NCI-H1048 (cell line): Measurements from ENCODE around the gene ADH7.

ENCODE experiments used
- DNase-seq: peaks from one replicate; lab custom pipeline; 2025; lab: John Stamatoyannopoulos, UW

ADH7 gene

DNA sequence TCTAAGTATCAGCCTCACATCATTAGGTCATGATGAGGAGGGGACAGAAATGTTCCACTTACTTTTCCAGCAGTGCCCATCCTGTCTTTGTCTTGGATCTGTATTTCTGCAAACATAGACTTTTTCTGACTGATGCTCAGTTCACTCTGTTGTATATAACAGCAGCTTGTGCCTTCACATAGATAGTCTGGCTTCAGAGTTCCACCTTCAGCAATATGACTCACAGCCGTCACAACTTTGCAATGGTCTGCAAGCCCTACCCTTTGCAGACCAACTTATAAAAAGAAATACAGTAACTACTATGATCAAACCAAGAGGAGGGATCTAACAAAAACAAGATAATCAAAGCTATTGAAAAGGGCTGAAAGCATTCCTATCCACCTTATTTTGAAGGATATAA lies at the start of gene ADH7:
TSS of gene ADH7 (minus strand) at position 189 of the 400 bp plus-strand sequence. CDS start at position 80, 109 bp downstream.
- DNase-seq = no peak

DNA sequence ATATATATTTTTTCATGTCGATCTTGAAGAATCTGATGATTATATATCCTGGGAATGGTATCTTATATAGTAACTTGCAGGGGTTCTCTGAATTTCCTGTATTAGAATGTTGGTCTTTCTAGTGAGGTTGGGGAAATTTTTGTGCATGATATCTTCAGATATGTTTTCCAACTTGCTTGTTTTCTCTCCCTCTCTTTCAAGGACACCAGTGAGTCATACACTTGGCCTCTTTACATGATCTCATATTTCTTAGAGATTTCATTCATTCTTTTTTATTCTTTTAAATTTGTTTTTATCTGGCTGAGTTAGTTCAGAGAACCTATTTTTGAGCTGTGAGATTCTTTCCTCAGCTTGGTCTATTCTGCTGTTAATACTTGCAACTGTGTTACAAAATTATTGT lies 48.5 kb upstream of the ADH7 start:
- no peak for DNase-seq

DNA sequence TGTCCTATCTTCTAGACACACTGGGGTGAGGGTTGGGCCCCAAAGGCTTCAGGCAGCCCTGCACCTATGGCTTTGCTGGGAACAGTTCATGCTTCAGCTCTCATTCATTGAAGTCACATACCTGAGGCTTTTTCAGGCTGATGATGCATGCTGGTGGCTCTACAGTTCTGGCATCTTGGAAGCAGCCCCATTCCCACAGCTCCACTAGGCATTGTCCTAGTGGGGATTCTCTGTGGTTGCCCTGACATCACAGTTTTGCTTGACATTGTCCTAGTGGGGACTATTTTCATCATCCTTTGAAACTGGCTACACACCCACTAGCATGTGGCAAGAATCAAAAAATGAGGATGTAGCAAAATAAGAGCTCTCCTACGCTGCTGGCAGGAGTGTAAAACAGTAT lies 38.0 kb upstream of the ADH7 start:
- no peak for DNase-seq

DNA sequence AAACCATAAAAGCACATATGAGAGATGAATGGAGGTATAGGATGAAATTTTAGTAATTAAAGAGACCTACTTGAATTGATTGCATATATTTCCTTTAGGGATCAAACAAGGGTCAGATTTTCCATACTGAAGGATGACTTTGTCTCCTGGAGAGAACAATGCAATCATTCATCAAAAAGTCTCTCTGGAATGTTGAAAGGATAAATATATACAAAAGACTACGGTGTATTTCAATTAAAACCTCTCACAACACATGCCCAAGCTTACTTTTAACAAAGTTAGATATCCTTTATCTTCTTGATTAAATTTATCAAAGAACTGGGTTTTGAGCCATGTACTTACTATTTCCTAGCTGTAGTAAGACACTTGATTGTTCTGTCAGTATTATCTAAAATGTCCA lies 36.8 kb upstream of the ADH7 start:
- no peak for DNase-seq

DNA sequence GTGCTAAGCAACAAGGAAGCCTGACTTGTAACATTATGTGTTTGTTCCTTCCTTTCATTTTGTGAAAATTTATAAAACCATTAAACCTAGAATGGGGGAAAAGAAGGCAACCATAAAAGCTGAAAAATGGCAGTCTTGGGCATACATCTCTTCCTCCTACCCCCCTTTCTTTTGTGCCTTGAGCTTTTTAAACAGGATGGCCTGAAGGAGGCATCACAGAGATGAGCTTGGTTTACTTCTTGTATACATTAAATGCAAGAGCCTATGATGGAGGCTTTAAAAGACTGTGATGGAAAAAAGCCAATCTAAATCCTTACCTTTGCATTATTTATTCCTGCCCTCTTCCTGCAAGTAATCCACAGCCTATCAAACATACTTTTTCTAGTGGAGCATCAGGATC lies 36.2 kb upstream of the ADH7 start:
- no peak for DNase-seq

DNA sequence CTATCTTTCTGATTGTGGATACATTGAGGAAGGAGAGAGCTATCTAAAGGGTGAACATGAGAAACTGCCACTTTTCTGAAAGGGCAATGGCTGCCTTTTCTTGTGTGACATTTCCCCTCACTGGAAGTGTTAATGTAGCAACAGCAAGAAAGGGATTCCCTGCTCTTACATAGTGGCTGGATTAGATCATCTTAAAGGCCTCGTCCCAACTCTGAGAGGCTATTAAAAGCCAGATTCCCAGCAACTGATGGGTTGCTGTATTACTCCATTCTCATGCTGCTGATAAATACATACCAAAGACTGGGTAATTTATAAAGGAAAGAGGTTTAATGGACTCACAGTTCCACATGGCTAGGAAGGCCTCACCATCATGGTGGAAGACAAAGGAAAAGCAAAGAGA lies 33.7 kb upstream of the ADH7 start:
- DNase-seq = no peak

DNA sequence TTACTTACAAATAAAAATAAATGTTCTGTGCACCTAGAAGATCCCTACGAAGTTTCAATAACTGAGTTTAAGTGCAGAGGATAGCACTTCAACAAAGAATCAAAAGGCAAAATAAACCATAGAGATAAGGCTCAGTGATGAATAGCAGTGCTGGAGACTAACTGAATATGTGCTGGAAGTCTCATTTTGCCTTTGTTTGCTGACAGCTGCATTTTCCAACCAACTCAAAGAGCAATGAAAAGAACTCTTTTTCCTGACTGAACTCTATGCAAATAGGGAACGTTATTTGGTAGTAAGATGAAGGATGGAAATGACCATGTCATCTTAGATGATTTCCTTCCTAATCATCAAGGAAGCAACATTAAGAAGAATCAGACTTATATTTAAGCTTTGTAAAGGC lies 32.7 kb upstream of the ADH7 start:
- no peak for DNase-seq

DNA sequence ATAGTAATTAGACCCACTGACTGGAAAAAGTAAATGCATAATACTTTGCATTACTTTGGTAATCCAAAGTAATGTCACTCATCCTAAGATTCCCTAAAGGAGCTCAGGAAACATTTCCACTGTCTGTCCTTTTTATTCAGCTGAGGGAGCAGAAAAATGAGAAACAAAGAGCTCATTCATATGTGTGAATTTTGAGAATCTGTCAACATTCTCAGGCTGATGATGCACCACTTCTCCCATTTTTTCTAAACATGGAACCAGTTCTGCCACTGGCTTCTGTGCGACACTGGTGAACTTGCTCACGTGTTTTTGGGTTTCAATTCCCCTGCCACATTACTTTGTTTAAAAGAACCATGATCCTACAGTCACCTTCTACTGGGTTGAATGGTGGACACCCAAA lies 28.4 kb upstream of the ADH7 start:
- no peak for DNase-seq

DNA sequence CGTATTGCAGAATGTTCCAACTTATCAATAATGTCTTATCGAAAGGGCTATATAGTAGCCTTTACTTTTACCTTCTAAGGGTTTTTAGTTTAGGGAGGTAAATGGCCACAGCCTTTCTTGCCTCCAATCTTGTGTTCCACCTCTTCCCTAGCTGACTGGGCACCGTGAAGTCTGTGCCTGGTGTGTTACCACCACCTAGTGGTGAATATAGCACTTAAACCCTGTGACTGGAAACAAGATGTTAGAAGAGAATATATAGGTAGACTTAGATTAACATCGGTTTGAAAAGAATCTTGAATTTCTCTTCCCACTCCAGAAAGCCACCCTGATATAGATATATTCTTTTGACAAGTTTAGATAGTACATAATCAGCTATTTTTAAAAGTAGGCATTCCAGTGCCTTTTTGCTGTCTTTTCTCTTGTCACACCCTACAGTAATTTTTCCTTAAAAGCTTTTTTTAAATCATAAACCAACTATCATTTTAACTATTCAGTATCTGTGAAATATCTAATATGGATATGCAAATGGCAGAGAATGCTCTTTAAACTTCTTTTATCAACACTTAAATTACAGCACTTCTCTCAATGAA lies 27.8 kb upstream of the ADH7 start:
- DNase-seq = peak; percentile 37

DNA sequence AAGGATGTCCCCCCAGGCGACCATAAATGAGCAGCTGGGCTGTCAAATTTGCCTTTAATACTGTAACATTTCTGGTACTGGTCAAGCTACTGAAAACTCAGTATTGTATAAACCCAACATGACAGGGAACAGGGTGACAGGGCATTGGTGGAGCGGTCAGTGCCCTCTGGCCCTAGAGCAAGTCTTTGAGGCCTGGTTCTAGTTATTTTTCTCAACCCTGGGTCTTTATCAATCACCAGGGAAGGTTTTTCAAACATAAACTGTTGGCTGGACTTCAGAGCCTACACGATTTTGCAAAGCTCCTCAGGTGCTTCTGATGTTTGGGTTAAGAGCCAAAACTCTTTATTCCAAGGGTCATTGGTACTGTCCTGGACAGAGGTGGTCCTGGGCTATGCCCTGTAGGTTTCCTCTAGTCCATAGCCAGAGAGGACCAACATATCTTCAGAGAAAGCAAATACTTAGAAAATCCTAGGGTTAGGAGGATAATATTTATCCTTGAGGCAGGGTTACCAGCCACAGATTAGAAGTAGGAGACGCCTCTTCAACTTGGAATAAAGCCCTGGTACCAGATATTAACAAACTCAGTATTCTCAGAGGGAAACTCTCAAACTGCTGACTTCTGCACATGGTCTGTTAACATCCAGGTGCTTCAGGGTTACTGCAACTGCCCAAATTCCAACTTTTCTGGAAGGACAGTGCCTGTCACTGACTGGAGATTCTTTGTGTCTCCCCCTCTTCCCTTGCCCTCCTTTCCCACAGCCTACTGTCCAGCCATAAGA lies 26.7 kb upstream of the ADH7 start:
- DNase-seq = no peak

DNA sequence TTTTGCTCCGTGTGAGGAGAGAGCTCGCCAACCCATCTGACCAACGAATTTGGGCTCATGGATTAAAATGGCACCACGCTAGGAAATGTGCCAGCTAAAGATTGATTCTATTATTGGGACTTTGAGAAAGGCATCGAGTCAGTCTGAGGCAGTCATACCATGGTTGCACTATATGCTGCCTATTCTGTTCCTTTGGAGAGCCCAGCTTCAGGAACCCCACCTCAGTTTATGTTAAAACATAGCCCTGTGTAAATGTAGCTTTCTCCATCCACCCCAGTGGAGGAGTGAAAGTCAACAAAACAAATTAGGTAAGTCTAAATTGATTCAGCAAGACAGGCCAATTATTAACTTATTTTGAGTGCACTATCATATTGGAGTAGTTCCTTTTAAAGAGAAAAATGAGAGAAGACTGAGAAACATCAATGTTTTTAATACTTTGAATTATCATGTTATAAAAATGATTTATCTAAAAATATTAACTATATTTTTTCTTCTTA lies 24.5 kb upstream of the ADH7 start:
- no peak for DNase-seq

DNA sequence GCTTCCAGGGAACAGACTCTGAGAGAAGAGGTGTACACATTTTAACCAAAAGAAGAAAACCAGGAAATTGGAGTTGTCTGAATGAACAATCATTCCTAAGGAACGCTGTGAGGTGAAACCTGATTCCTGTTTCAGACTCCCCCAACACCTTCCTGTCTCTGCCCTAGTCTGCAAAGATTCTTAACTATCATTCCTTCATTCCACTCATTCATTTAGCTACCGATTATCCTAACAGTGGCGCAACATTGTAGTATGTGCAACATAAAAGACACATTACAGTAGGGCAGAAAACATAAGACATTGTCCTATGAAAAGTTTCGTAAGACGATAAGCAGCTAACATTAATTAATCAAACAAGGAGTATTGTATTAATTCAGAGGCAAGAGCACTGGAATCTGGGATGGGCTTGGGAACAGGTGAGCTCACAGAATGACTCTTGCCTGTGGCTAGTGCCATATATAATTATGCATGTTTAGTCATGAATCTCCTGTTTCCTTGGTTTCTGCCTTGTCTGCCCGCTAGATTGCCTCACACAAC lies 23.8 kb upstream of the ADH7 start:
- no peak for DNase-seq

DNA sequence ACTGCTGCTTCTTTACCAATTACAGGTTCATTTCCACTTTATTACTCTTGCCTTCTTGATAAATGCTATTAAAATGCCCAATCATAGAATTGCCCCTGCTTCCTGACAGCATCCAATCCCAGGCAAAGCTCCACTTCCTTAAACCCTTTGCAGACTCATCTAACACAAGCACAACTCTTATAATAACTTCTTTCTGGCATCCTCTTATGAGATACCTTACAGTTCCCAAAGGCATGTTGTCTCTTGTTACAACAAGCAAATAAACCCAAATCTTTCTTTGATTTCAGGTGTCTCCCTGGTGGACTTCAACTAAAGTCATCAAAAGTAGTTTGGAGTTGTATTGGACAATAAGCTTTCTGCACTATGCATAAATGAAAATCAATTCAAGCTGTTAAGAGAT lies 22.5 kb upstream of the ADH7 start:
- no peak for DNase-seq

DNA sequence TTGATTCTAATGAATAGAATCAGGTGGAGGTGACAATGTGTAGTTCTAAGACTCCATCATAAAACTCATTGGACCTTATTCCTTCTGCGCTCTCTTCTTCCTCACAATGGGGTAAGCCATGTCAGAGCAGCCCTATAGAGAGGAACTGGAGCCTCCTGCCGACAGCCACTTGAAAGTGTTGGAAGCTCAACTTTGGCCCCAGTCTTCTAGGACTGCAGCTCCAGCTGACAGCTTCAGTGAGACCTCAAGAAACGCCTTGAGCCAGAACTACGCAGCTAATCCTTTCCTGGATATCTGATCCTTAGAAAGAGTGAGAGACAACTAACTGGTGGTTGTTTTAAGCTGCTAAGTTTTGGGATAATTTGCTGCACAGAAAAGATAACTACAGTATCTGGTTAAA lies 22.1 kb upstream of the ADH7 start:
- no peak for DNase-seq

DNA sequence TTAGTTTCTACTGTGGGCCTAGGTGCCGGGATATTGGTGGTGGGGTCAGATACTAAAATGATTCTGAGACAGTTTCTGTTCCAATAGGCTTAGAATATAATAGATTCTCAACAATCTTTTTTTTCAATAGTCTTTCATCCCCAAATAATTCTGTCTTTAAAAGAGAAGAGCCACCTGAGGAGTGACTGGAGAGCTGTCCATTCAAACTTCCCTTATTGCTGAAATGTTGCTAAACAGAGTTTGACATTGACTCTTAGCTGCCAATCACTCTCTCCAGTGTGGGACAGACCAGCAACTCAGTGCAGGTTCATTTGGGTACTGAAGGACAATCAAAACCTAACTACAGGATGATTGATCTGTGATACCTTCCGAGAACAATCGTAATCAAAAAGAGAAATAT lies 12.4 kb upstream of the ADH7 start:
- DNase-seq = no peak

DNA sequence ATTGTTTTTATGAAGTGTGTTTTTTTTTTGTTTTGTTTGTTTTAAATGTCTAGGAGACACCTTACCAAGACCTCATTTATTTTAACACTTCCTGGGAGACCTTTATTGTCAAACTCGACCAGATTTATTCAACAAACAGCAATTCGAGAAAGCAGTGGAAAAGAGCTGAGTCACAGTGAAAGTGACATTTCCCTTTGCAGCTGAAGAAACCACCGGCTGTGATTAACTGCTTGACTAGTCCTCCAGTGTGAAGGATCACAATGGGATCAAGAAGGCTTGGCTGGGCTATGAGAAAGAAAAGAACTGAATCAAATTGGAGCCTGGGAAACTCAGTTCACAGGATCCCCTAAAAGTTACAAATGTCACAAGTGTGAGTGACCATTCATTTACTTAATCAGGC lies 11.9 kb upstream of the ADH7 start:
- DNase-seq = no peak

DNA sequence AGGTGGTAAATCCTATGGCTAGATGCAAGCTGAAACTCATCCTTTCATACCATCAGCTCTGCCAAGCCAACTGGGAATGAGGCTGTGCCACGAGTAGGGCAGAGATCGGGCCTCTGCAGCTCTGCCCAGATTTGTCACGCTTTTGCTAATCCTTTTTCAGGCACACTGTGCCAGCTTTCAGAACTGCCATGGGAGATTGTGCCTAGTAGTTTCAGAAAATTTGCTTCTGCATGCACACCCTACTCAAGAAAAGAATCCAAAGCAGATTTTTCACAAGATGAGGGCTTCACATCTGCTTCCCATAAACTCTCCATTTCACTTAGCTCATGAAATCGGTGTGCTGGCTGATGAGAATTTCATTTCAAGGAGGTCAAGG lies 3.3 kb upstream of the ADH7 start:
- no peak for DNase-seq

DNA sequence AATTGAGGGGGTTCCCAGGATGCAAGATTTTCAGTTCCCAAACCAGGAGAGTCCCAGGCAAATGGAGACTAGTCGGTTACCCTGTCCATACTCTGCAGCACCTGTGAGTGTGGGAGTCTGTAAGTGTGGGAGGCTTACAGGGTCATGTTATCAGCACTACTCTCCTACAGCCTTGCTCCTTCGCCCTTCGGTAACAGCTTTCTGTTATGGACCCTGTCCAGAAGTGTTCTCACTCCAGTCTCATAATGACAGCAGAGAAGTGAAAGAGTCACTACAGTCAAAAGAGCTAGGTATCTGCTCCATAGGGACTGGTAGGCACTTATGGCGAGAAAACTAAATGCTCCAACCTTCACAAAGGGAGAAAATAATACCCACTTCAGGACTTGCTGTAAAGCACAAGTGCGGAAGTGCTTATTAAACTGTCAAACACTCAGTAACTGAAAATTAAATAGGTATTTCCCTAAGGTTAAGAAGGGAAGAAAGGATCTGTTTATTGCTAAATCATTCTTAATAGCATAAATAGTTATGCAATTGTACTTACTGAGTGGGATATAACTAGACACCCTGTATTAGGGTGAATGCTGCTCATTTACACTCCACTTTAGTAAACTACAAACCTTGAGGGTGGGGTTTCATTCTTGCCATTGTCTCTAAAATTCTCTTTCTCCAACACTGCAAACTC lies 2.7 kb upstream of the ADH7 start:
- DNase-seq = no peak

DNA sequence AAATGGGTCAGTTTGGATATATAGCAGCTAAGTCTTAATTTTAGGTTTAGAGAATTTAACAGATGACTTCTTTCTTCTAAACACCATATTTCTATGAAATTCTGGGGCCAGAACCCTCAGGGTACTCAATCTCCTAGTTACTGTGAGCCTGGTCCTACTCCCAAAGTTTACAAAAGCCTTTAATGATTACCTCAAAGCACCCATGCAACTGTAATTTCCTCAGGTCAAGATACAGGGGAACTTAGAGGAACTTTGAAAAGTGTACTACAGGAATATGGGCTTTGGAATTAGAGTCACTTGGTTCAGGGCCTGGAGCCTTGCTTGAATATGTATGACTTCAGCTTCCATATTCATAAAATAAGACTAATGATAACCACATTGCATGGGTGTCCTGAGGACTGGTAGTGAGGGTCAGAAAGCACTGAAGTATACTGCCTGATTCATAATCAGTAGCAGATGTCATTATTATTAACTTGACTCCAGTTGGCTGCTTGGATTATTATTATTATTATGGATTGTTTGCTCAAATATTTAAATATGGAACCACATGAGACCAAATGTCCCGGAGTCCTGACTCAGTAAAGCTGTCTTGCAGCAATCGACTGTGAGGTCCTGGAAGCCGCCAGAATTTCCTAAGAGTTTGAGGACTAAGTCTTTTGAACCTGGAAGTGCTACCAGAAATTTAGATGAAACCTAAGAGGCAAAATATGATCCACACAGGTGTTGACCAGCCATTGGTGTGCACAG lies 2.0 kb upstream of the ADH7 start:
- no peak for DNase-seq

DNA sequence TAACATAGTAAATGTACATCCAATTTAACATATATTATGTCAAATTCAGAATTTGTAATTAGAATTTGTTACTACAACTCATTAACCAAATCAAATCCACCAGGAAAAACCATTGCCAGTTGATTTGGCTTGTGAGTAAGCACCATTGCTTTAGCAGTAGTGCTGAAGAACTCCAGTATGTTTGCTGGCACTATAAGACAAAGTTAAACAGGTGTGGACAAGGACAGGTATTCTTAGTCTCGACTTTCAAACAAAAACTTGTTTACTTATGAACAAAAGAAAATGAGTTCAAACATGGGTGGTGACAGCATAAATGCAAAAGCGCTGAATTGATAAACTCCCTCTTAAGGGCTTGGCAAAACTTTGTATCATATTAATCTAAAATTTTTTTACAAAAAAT lies 1.3 kb upstream of the ADH7 start:
- DNase-seq = no peak

DNA sequence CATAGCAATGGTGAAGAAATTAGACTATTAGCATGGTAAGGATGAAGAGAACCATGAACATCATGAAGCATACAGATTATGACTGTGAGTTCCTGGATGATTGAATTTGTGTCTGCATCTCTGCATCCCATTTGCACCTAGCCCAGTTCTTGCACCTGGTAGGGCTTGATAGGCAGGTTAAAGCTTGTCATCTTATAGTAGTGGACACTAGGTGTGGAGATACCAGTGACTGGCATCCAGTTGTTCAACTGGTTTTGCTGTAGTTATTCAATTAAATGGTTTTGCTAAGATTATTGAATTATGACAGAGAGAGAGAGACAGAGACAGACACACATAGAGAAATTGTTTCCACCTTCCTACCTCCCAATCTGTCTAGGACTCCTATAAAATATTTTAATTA lies 5.0 kb downstream of the ADH7 start:
- DNase-seq = no peak

DNA sequence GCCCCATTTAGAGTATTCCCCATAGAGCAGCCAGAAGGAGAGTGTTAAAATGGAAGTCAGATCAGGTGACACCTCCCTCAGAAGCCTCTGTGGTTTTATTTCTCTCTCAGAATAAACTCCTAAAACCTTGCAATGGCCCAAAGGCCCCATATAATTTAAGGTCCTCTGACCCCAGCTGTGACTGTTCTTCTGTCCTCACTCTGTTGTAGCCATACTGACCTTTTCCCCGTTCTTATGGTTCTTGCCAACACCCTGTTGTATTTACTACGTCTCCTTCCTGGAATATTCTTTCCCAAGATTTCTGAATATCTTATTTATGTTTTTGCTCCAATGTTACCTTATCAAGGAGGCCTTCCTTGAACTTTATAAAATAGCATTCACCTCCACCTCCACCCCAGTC lies 18.0 kb downstream of the ADH7 start:
- DNase-seq = no peak
